Activated CD4-positive, CD25-positive, alpha-beta regulatory T cell treated with anti-CD3 and anti-CD28 coated beads, Interleukin-2, amount 50 U/mL, for 24 hours (primary cell): ENCODE data around the gene IGLL5.
"Not testable (repeated sequence)": the region's sequence is repeated elsewhere in the genome, so short reads cannot be mapped to it uniquely, and the experiment has no call there.

Experiments
- ATAC-seq, 2 donors: fragments of 150-1000 bp; cut with Tn5 transposase; one replicate each; pipeline ENCODE4 v1.10.0; 2021; ENCODE audit warnings: mild to moderate bottlenecking in 1 of 2, moderate library complexity in 1 of 2

The IGLL5 gene

GRCh38 chr22:22884888-22885840 is 2.5 kb upstream of the IGLL5 start:
- ATAC-seq: peak; percentile 48 to 60

- no peak for ATAC-seq
Observed at GRCh38 chr22:22886546-22886945, 1.1 kb upstream of the IGLL5 start.

- ATAC-seq: no peak
Observed at GRCh38 chr22:22888571-22889353, 1.1 kb downstream of the IGLL5 start.

- no peak for ATAC-seq
Observed at GRCh38 chr22:22890085-22890484, 2.5 kb downstream of the IGLL5 start.

- ATAC-seq: no peak
Observed at GRCh38 chr22:22891139-22891621, 3.6 kb downstream of the IGLL5 start.

- ATAC-seq: no peak
Observed at GRCh38 chr22:22892096-22893052, 4.8 kb downstream of the IGLL5 start.

- no peak for ATAC-seq
Observed at GRCh38 chr22:22893077-22893805, 5.6 kb downstream of the IGLL5 start.

- ATAC-seq: no peak
Observed at GRCh38 chr22:22893891-22894739, 6.5 kb downstream of the IGLL5 start.

- no peak for ATAC-seq
Observed at GRCh38 chr22:22894740-22895731, 7.4 kb downstream of the IGLL5 start.

- ATAC-seq: no peak
Observed at GRCh38 chr22:22895776-22896445, 8.3 kb downstream of the IGLL5 start.

GRCh38 chr22:22896601-22897000 is 9.0 kb downstream of the IGLL5 start:
- ATAC-seq: no peak

- no peak for ATAC-seq
Observed at GRCh38 chr22:22897091-22897490, 9.5 kb downstream of the IGLL5 start.

- no peak for ATAC-seq
Observed at GRCh38 chr22:22897947-22898346, 10.3 kb downstream of the IGLL5 start.

GRCh38 chr22:22898411-22898950 is 10.9 kb downstream of the IGLL5 start:
- ATAC-seq: not testable (repeated sequence)

GRCh38 chr22:22899342-22900080 is 11.9 kb downstream of the IGLL5 start:
- ATAC-seq: not testable (repeated sequence)

GRCh38 chr22:22900527-22901205 is 13.1 kb downstream of the IGLL5 start:
- not testable (repeated sequence) for ATAC-seq
